ENCODE data around the gene TSPAN9. TPM values are rescaled to one million over a fixed set of nuclear protein-coding genes. Genes with fewer than 3 reads are reported as not detected.
A peak's percentile ranks its signal among the peaks of the same experiment; 100 is the strongest.

TSPAN9 gene
- total RNA-seq, 1 donor from 2014 or later = 109 TPM

GRCh38 chr12:3098436-3098835, 21.3 kb downstream of the TSPAN9 start:
- Histone ChIP-seq H3K9me3 (no peaks in the 10 kb centered on the region), H3K27ac (peak overlapping the region; percentile 85 to 93), H3K4me3 (no peak overlapping the region), H3K27me3 (no peaks in the 10 kb centered on the region), H3K36me3 (no peaks in the 10 kb centered on the region), H3K4me1 (peaks cover 0 to 22% of the 10 kb centered on the region in 2 donors)
- DNase-seq (ENCODE audit: low spot score in 2 of 2) = no peak
- intact Hi-C loops (cut with DNase I) = no loop called here
- TF ChIP-seq, protein P1, sequence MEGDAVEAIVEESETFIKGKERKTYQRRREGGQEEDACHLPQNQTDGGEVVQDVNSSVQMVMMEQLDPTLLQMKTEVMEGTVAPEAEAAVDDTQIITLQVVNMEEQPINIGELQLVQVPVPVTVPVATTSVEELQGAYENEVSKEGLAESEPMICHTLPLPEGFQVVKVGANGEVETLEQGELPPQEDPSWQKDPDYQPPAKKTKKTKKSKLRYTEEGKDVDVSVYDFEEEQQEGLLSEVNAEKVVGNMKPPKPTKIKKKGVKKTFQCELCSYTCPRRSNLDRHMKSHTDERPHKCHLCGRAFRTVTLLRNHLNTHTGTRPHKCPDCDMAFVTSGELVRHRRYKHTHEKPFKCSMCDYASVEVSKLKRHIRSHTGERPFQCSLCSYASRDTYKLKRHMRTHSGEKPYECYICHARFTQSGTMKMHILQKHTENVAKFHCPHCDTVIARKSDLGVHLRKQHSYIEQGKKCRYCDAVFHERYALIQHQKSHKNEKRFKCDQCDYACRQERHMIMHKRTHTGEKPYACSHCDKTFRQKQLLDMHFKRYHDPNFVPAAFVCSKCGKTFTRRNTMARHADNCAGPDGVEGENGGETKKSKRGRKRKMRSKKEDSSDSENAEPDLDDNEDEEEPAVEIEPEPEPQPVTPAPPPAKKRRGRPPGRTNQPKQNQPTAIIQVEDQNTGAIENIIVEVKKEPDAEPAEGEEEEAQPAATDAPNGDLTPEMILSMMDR (IDR thresholded peaks at IDR 0.05) = no peak

GRCh38 chr12:3099146-3099545, 22.0 kb downstream of the TSPAN9 start:
- Histone ChIP-seq H3K36me3 (no peaks in the 10 kb centered on the region), H3K4me3 (no peak overlapping the region), H3K9me3 (no peaks in the 10 kb centered on the region), H3K27ac (peak overlapping the region in 1 of 2 donors; percentile 85), H3K4me1 (peaks cover 0 to 22% of the 10 kb centered on the region in 2 donors), H3K27me3 (no peaks in the 10 kb centered on the region)
- TF ChIP-seq, protein P1 (IDR thresholded peaks at IDR 0.05) = no peak
- intact Hi-C loops (cut with DNase I) = no loop called here
- DNase-seq (ENCODE audit: low spot score in 2 of 2) = no peak

GRCh38 chr12:3101309-3102024, 24.3 kb downstream of the TSPAN9 start:
- Histone ChIP-seq H3K4me3 (no peak overlapping the region), H3K27me3 (no peaks in the 10 kb centered on the region), H3K36me3 (no peaks in the 10 kb centered on the region), H3K4me1 (peaks cover 0 to 22% of the 10 kb centered on the region in 2 donors), H3K27ac (no peak overlapping the region), H3K9me3 (no peaks in the 10 kb centered on the region)
- intact Hi-C loops (cut with DNase I) = no loop called here
- DNase-seq (ENCODE audit: low spot score in 2 of 2) = no peak
- TF ChIP-seq, protein P1 (IDR thresholded peaks at IDR 0.05) = no peak

DNA sequence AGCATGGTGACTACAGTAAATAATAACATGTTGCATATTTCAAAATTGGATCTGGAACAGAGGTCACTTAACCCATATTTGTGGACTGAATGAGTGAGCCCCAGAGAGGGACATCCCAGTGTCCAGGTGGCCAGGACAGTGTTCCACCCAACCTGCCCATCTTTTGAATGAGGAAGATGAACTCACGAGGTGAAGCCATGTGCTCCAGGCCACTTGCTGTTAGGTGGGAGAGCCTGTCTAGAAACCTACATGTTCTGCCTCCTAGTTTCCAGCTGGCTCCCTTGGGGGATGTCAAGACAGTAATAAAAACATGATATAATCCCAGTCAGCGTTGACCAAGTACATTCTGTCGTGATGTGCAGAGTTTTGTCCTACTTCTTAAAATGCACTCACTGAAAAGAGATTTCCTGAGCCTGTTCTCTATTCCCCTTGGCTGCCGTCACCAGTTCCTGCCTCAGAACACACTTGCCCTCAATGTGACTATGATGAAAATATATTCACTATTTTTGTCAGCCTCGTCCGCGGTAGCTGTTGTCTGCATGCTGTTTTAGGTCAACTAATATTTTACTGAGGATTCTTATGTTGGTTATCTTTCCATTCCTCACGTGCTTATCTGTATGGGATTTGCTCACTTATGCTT, 25.7 kb downstream of the TSPAN9 start:
- TF ChIP-seq, protein P1 (IDR thresholded peaks at IDR 0.05) = no peak
- H3K27ac ChIP-seq = no peak overlapping the region
- H3K4me3 ChIP-seq = no peak overlapping the region
- no peaks in the 10 kb centered on the region for H3K27me3 ChIP-seq
- DNase-seq (ENCODE audit: low spot score in 2 of 2) = no peak
- H3K4me1 ChIP-seq = peaks cover 0 to 16% of the 10 kb centered on the region in 2 donors
- no peaks in the 10 kb centered on the region for H3K9me3 ChIP-seq
- intact Hi-C loops (cut with DNase I) = no loop called here
- no peaks in the 10 kb centered on the region for H3K36me3 ChIP-seq

- no peaks in the 10 kb centered on the region for H3K9me3 ChIP-seq
- no peaks in the 10 kb centered on the region for H3K36me3 ChIP-seq
- DNase-seq (ENCODE audit: low spot score in 2 of 2) = no peak
- no peak overlapping the region for H3K27ac ChIP-seq
- no peaks in the 10 kb centered on the region for H3K27me3 ChIP-seq
- no peak overlapping the region for H3K4me3 ChIP-seq
- peaks cover 0 to 9% of the 10 kb centered on the region in 2 donors for H3K4me1 ChIP-seq
- intact Hi-C loops (cut with DNase I) = no loop called here
- TF ChIP-seq, protein P1 (IDR thresholded peaks at IDR 0.05) = no peak
Measured at GRCh38 chr12:3103806-3104205, 26.6 kb downstream of the TSPAN9 start.

Measured in ascending aorta (tissue), 2 donors.